GOT3 (cell line): ENCODE data around the gene STAG3.

ENCODE experiments used
- DNase-seq: peaks from one replicate; lab custom pipeline; 2025; ENCODE audit warnings: mixed read lengths; lab: John Stamatoyannopoulos, UW

Gene STAG3

GRCh38 chr7:100156331-100157068 is 21.2 kb upstream of the STAG3 start:
- no peak for DNase-seq

- DNase-seq, result no peak
These were observed 20.7 kb upstream of the STAG3 start for GRCh38 chr7:100157069-100157333.

GRCh38 chr7:100157334-100158228 is 20.1 kb upstream of the STAG3 start:
- DNase-seq, result no peak

GRCh38 chr7:100158229-100159098 is 19.3 kb upstream of the STAG3 start, which contains the start of gene TRAPPC14:
TSS of gene TRAPPC14 (minus strand) at chr7:100158723. CDS start at chr7:100158499, 224 bp downstream.
- peak; percentile 66 for DNase-seq

- no peak for DNase-seq
These were observed 18.6 kb upstream of the STAG3 start for GRCh38 chr7:100159099-100159623.

- no peak for DNase-seq
These were observed 17.7 kb upstream of the STAG3 start for GRCh38 chr7:100160067-100160466.

- no peak for DNase-seq
These were observed 14.6 kb upstream of the STAG3 start for GRCh38 chr7:100163006-100163531.

GRCh38 chr7:100163871-100164270 is 13.8 kb upstream of the STAG3 start:
- no peak for DNase-seq

GRCh38 chr7:100166317-100166940 is 11.3 kb upstream of the STAG3 start:
- no peak for DNase-seq

- DNase-seq, result no peak
These were observed 10.5 kb upstream of the STAG3 start for GRCh38 chr7:100166970-100167911.

GRCh38 chr7:100167912-100168323 is 9.8 kb upstream of the STAG3 start:
- no peak for DNase-seq

GRCh38 chr7:100169147-100169850 is 8.4 kb upstream of the STAG3 start:
- DNase-seq, result no peak

- no peak for DNase-seq
These were observed 7.4 kb upstream of the STAG3 start for GRCh38 chr7:100170101-100170897.

- DNase-seq, result no peak
These were observed 6.5 kb upstream of the STAG3 start for GRCh38 chr7:100171087-100171681.

- no peak for DNase-seq
These were observed 5.9 kb upstream of the STAG3 start for GRCh38 chr7:100171840-100172239.

GRCh38 chr7:100173806-100174495 is 3.8 kb upstream of the STAG3 start:
- DNase-seq, result no peak

- no peak for DNase-seq
These were observed 3.1 kb upstream of the STAG3 start for GRCh38 chr7:100174582-100174981.
